ENCODE results near the gene CBR4.

CBR4 gene

DNA sequence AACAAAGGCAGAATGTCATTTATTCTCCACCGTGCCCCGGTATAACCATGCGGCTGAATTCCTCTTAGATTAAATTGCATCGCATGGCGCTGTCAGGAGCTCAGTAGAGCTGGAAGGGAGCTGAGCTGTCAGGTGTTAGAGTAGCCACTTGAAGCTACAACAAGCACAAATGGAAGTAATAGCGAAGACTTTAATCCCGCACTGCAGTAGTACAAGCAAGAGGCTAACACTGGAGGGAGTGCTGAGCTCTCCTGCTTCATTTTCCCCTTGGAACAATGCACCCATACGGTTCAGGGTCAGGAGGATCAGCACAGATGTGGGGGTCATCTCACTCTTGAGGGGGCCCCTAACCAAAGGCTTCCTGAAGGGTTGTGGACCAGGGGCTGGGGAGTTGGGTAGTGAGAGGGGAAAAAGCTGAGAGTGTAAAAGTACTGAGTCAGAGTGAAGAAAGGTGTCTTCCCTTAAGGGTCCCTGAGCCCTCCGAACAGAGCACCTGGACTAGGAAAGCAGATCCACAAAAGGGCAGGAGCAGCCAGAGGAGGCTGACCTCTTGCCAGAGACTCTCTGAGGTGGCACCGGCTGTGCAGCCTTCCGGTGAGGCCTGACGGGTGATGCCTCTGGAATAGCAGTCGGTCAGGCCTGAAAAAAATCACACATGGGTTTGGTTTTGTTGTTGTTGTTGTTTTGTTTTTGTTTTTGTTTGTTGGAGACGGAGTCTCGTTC lies 36.0 kb upstream of the CBR4 start:
- Histone ChIP-seq H3K27me3 (no peaks in the 10 kb centered on the region), H3K4me3 (ENCODE audit: low read depth in 1 of 2, low read length in 1 of 2) (no peak overlapping the region), H3K27ac (no peak overlapping the region), H3K9me3 (no peaks in the 10 kb centered on the region), H3K4me1 (ENCODE audit: control insufficient read depth in 1 of 2, insufficient read depth in 1 of 2, low read depth in 1 of 2, low read length in 1 of 2) (no peaks in the 10 kb centered on the region), H3K36me3 (no peaks in the 10 kb centered on the region)
- TF ChIP-seq, protein P1, sequence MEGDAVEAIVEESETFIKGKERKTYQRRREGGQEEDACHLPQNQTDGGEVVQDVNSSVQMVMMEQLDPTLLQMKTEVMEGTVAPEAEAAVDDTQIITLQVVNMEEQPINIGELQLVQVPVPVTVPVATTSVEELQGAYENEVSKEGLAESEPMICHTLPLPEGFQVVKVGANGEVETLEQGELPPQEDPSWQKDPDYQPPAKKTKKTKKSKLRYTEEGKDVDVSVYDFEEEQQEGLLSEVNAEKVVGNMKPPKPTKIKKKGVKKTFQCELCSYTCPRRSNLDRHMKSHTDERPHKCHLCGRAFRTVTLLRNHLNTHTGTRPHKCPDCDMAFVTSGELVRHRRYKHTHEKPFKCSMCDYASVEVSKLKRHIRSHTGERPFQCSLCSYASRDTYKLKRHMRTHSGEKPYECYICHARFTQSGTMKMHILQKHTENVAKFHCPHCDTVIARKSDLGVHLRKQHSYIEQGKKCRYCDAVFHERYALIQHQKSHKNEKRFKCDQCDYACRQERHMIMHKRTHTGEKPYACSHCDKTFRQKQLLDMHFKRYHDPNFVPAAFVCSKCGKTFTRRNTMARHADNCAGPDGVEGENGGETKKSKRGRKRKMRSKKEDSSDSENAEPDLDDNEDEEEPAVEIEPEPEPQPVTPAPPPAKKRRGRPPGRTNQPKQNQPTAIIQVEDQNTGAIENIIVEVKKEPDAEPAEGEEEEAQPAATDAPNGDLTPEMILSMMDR (IDR thresholded peaks at IDR 0.05) = no peak

DNA sequence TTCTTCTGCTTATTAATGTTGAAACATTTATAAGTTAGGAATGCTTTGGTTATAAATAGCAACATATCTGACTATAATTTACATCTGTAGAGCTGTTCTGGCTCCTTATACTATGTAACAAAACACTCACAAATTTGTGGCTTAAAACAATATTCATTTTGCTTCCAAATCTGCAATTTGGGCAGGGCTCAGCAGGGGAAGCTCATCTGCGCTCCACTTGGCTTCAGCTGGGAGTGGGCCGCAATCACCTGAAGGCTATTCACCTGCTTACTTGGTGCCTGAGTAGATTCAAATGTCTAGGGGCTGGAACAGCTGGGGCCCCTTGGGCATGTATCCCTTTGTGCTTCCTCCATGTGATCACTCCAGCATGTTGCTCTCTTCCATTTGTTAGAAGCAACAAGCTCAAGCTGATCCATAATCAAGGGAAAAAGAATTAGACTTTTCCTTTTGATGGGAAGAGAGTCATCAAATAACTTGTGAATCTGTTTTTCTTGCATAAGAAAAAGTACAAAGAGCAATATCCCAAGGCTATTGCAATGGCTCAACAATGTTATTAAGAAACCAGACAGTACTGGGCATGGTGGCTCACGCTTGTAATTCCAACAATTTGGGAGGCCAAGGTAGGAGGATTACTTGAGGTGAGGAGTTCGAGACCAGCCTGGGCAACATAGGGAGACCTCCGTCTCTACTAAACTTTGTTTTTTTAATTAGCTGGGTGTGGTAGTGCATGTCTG lies 34.8 kb upstream of the CBR4 start:
- Histone ChIP-seq H3K4me3 (ENCODE audit: low read depth in 1 of 2, low read length in 1 of 2) (no peak overlapping the region), H3K4me1 (ENCODE audit: control insufficient read depth in 1 of 2, insufficient read depth in 1 of 2, low read depth in 1 of 2, low read length in 1 of 2) (no peaks in the 10 kb centered on the region), H3K9me3 (no peaks in the 10 kb centered on the region), H3K27ac (no peak overlapping the region), H3K36me3 (no peaks in the 10 kb centered on the region), H3K27me3 (no peaks in the 10 kb centered on the region)
- TF ChIP-seq, protein P1 (IDR thresholded peaks at IDR 0.05) = no peak

DNA sequence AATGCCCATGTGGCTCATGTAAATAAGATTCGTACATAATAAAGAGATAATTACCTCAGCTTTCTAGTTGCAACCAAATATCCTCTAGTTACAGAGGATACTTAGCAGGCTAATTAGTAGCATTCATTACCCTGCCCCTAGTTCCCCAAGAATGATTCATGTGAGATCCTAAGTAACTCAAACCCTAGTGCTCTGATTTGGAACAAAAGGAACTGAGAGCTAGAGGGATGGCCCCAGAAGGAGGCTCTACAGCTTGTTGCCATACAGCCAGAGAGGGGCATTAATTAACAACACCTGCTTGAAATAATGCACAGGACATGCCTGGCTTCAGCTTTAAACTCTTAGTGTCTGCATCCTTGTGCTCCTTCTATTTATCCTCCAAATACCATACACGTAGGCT lies 32.6 kb upstream of the CBR4 start:
- Histone ChIP-seq H3K27me3 (no peaks in the 10 kb centered on the region), H3K4me1 (ENCODE audit: control insufficient read depth in 1 of 2, insufficient read depth in 1 of 2, low read depth in 1 of 2, low read length in 1 of 2) (no peaks in the 10 kb centered on the region), H3K9me3 (no peaks in the 10 kb centered on the region), H3K27ac (no peak overlapping the region), H3K4me3 (ENCODE audit: low read depth in 1 of 2, low read length in 1 of 2) (no peak overlapping the region), H3K36me3 (no peaks in the 10 kb centered on the region)
- TF ChIP-seq, protein P1 (IDR thresholded peaks at IDR 0.05) = no peak

DNA sequence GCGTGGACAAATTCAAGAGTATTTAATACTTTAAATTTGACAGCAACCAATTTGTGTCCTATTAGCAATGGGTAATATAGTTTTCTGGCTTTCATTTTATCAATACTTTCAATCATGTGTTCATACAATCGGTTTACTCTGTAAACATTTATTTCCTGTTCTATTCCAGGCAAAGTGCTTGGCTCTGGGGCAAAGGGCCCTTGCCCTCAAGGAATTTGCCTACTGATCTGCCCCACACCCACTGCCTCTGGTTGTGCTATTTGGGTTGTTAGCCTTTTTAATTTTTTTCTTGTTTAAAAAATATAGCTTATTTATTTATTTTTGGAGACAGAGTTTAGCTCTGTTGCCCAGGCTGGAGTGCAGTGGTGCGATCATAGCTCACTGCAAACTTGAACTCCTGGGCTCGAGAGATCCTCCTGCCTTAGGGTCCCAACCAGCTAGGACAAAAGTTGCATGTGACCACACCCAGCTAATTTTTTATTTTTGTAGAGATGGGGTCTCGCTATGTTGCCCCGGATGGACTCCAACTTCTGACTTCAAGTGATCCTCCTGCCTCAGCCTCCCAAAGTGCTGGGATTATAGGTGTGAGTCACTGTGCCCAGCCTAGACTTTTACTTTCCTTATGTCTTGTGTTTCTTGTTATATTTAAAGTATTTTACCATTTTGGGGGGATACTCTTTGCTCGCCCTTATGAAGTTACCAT lies 30.7 kb upstream of the CBR4 start:
- H3K36me3 ChIP-seq = no peaks in the 10 kb centered on the region
- H3K27ac ChIP-seq = no peak overlapping the region

DNA sequence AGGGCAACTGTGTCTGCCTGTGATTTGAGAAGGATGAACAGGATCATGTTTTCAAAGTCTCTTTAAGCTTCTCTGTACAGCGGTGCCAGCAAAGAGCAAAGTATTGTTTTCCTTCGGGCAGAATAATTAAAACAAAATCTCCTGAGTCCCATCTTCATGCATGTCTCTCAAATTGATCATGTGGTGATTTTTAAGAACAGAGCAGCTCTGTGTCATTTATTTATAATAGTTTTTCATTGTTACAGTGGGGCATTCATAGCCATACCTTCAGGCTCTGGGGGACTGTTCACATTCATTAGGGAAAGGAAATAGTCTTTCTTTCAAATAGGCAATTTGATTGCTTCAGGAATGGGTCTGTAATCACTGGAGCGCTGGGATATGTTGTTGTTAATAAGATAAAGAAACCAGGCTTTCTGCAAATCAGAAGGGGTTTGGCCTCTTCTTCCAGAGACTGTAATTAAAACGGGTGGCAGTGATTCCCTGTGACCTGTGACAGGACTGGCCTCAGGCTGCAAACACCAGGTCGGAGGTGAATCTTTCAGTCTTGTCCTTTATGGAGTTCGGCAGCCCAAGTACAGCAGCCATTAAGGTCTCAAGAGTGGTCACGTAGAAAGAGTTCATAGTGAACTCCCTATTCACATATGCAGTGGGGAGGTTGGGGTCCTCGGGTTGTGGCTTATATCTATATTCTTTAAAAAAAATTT lies 29.3 kb upstream of the CBR4 start:
- H3K9me3 ChIP-seq = no peaks in the 10 kb centered on the region
- no peaks in the 10 kb centered on the region for H3K36me3 ChIP-seq
- no peak overlapping the region for H3K4me3 ChIP-seq (ENCODE audit: low read depth in 1 of 2, low read length in 1 of 2)
- TF ChIP-seq, protein P1 (IDR thresholded peaks at IDR 0.05) = no peak
- no peaks in the 10 kb centered on the region for H3K27me3 ChIP-seq
- H3K4me1 ChIP-seq (ENCODE audit: control insufficient read depth in 1 of 2, insufficient read depth in 1 of 2, low read depth in 1 of 2, low read length in 1 of 2) = no peaks in the 10 kb centered on the region
- H3K27ac ChIP-seq = no peak overlapping the region

More for the DNA sequence above, 30.7 kb upstream of the CBR4 start:
- H3K4me1 ChIP-seq (ENCODE audit: control insufficient read depth in 1 of 2, insufficient read depth in 1 of 2, low read depth in 1 of 2, low read length in 1 of 2) = no peaks in the 10 kb centered on the region
- no peaks in the 10 kb centered on the region for H3K27me3 ChIP-seq
- H3K4me3 ChIP-seq (ENCODE audit: low read depth in 1 of 2, low read length in 1 of 2) = no peak overlapping the region
- TF ChIP-seq, protein P1 (IDR thresholded peaks at IDR 0.05) = no peak
- H3K9me3 ChIP-seq = no peaks in the 10 kb centered on the region
